22Rv1 (cell line): ENCODE data around the gene FLVCR2.

Experiments
- H3K27ac ChIP-seq: fragments of 450-650 bp; 2 replicates; pipeline ENCODE4 v1.5.1; 2017
- CTCF ChIP-seq: fragments of 450-650 bp; IDR thresholded peaks from 2 replicates; pipeline ENCODE4 v1.5.1; 2017; ENCODE audit warnings: mild to moderate bottlenecking
- ZFX ChIP-seq: fragments of 450-650 bp; IDR thresholded peaks from 2 replicates; pipeline ENCODE4 v1.6.1; 2017; ENCODE audit warnings: antibody characterized with exemption, borderline replicate concordance

Gene FLVCR2

GRCh38 chr14:75614179-75614578 is 35.8 kb downstream of the FLVCR2 start:
- no peak overlapping the region for H3K27ac ChIP-seq
- TF ChIP-seq ZFX (no peak), CTCF (no peak)

- H3K27ac ChIP-seq, result no peak overlapping the region
- TF ChIP-seq CTCF (no peak), ZFX (no peak)
These were observed 36.8 kb downstream of the FLVCR2 start for GRCh38 chr14:75615200-75615599.

- H3K27ac ChIP-seq, result no peak overlapping the region
- TF ChIP-seq CTCF, result no peak
- TF ChIP-seq ZFX, result no peak
These were observed 41.1 kb downstream of the FLVCR2 start for GRCh38 chr14:75619548-75619947.

- TF ChIP-seq ZFX (no peak), CTCF (no peak)
- H3K27ac ChIP-seq, result no peak overlapping the region
These were observed 46.6 kb downstream of the FLVCR2 start for GRCh38 chr14:75625034-75625433.

GRCh38 chr14:75626396-75626795 is 48.0 kb downstream of the FLVCR2 start:
- H3K27ac ChIP-seq, result no peak overlapping the region

GRCh38 chr14:75626863-75627262 is 48.4 kb downstream of the FLVCR2 start:
- TF ChIP-seq CTCF (no peak), ZFX (no peak)

More at GRCh38 chr14:75626396-75626795, 48.0 kb downstream of the FLVCR2 start:
- TF ChIP-seq ZFX (no peak), CTCF (no peak)

GRCh38 chr14:75627406-75627805 is 49.0 kb downstream of the FLVCR2 start:
- no peak overlapping the region for H3K27ac ChIP-seq
- no peak for TF ChIP-seq CTCF
- TF ChIP-seq ZFX, result no peak

More at GRCh38 chr14:75626863-75627262, 48.4 kb downstream of the FLVCR2 start:
- H3K27ac ChIP-seq, result no peak overlapping the region
